Measurements from ENCODE around the gene PRR19. TPM values are rescaled to one million over a fixed set of nuclear protein-coding genes. Genes with fewer than 3 reads are reported as not detected.

The PRR19 gene
- total RNA-seq, 1 experiment from 2014 or later: 3.2 TPM

- Histone ChIP-seq H2BK15ac (ENCODE audit: low read depth, low read length) (no peak overlapping the region), H4K5ac (ENCODE audit: insufficient read length, low read depth, low read length) (no peak overlapping the region), H3K4ac (ENCODE audit: low read depth, low read length) (no peak overlapping the region), H2BK12ac (ENCODE audit: insufficient read length, low read depth, low read length) (no peak overlapping the region), H3K27ac (ENCODE audit: insufficient read length, low read depth, low read length) (no peak overlapping the region), H3K18ac (ENCODE audit: insufficient read length, low read depth, low read length) (no peak overlapping the region), H4K8ac (replicated peaks; ENCODE audit: insufficient read length, low read depth, low read length) (no peak overlapping the region), H2AK5ac (ENCODE audit: insufficient read length, low read length) (no peak overlapping the region), H3K9me3 (ENCODE audit: control insufficient read depth, low read depth, low read length) (no peaks in the 10 kb centered on the region), H2BK5ac (ENCODE audit: insufficient read length, low read length) (no peak overlapping the region), H3K23ac (ENCODE audit: insufficient read length, low read depth, low read length) (no peak overlapping the region), H3T11ph (ENCODE audit: low read length) (no peak overlapping the region), H3K56ac (ENCODE audit: insufficient read length, low read depth, low read length) (no peak overlapping the region), H3K4me1 (ENCODE audit: insufficient read depth, low read length) (no peaks in the 10 kb centered on the region), H3K4me2 (ENCODE audit: insufficient read depth, insufficient read length, low read length) (no peak overlapping the region), H3K9ac (ENCODE audit: extremely low read depth, insufficient read length, low read length) (no peak overlapping the region), H3K23me2 (ENCODE audit: insufficient read length, low read depth, low read length, poor library complexity, severe bottlenecking) (peaks cover 3% of the 10 kb centered on the region), H2BK20ac (ENCODE audit: low read depth, low read length, poor library complexity, severe bottlenecking) (no peak overlapping the region), H3K79me2 (ENCODE audit: insufficient read depth, low read length) (no peaks in the 10 kb centered on the region), H3K14ac (ENCODE audit: insufficient read depth, low read length) (no peak overlapping the region), H3K79me1 (ENCODE audit: insufficient read depth, low read depth, low read length, poor library complexity, severe bottlenecking) (no peaks in the 10 kb centered on the region), H4K91ac (ENCODE audit: insufficient read length, low read depth, low read length) (no peak overlapping the region), H3K27me3 (ENCODE audit: insufficient read depth, low read length) (no peaks in the 10 kb centered on the region), H4K20me1 (ENCODE audit: control insufficient read depth, insufficient read depth, insufficient read length) (no peaks in the 10 kb centered on the region), H2BK120ac (ENCODE audit: low read depth, low read length, poor library complexity, severe bottlenecking) (no peak overlapping the region), H2AFZ (ENCODE audit: low read length) (no peak overlapping the region)
- no peak for DNase-seq
- H3K9me3 Mint-ChIP-seq: no peaks in the 10 kb centered on the region
- TF ChIP-seq CTCF (conservative IDR thresholded peaks at IDR 0.05): no peak
- no peaks in the 10 kb centered on the region for H3K27me3 Mint-ChIP-seq (ENCODE audit: low read depth)
- peaks cover 14 to 74% (median 62%) of the 10 kb centered on the region in 3 experiments; a peak in 6 of 7 replicates for H3K36me3 Mint-ChIP-seq (ENCODE audit: insufficient read depth in 1 of 3, low read depth in 3 of 3)
- no peak overlapping the region for H3K4me3 Mint-ChIP-seq
- peaks cover 3 to 39% of the 10 kb centered on the region in 2 experiments for H3K4me1 Mint-ChIP-seq
- WGBS (ENCODE audit: extremely low coverage, insufficient read length, low lambda C conversion rate): no CpG with 5 or more reads among the region's 27 CpGs
- peak overlapping the region in 2 of 3 experiments; percentile 8 to 30; a peak in 2 of 7 replicates for H3K27ac Mint-ChIP-seq
These were observed 9.6 kb upstream of the PRR19 start for GRCh38 chr19:42292042-42292960.
